GM19351 (cell line): ENCODE results near the gene VCL.
"Not testable (repeated sequence)": the region's sequence is repeated elsewhere in the genome, so short reads cannot be mapped to it uniquely, and the experiment has no call there.

Experiments
- ATAC-seq: cut with Tn5 transposase; IDR thresholded peaks from one replicate; pipeline ENCODE4 v1.9.1; 2021; ENCODE audit warnings: mild to moderate bottlenecking, moderate library complexity; ENCODE audit not compliant: unreplicated experiment

The VCL gene

DNA sequence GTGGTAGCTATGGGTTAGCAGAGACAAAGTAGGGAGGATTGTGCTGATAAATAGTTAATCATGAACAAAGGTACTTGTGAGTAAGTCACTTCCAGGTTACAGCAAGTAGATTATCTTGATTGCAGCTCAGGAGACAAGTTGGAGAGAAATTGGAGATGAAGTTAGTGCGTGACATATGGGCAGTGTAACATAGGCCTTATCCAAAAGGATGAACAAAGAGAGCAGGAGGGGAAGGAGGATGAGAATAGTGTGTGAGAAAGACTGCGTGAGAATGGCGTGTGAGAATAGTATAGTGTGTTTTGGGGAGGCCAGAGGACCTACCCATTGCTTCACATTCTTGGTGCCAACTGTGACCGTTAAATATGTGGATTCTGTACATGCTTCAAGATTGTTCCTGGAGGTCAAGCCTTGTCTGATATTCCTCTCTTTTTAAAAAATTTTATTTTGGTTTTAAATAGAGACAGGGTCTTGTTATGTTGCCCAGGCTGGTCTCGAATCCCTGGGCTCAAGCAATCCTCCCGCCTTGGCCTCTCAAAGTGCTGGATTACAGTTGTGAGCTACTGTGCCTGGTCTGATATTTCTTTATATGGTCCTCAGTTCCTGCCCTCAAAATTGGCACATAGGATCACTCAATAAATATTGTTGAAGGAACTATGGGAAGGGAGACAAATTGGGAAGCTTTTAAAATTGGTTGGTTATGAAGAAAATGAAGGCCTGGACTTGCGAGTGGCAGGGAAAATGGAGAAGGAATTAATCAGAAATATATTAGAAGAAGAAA is 3.2 kb downstream of the VCL start:
- ATAC-seq, result no peak

DNA sequence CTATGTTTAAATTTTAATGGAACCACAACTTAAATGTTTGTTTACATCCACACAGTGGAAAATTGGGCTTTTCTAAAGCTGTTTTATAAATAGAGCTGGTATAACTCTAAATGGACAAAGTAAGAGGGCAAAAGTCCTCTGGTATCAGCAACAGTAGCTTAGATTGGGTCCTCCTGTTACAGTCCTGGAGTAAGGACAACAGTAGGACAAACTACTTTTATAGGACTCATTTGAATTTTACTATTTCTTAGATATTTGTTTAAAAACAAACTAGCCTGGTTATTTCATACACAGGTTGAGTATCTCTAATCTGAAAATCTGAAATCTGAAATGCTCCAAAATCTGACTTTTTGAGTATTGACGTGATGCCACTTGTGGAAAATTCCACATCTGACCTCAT is 8.4 kb downstream of the VCL start:
- no peak for ATAC-seq

DNA sequence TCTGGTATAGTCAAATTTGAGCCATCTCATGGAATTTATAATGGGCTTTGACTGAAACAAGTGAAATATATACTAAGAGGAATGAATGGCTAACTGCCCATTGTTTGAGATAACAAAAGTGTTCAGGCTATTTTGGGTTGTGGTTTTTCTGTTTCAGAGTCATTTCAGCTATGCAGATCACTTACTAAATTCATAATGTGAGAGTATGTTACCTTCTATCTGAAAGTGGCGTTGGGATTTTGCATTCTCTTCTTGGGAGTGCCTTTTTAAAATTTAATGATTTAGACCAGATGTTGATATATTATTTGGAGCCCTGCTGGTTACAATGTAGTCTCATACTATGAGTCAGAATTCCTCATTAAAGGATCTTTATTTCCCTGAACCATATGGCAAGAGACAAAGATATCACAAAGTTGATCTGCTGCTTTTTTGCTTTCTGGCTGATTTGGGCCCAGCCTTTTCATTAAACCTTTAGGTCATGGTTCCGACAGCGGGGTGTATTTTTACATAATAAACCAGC is 10.4 kb downstream of the VCL start:
- peak; percentile 77 for ATAC-seq

DNA sequence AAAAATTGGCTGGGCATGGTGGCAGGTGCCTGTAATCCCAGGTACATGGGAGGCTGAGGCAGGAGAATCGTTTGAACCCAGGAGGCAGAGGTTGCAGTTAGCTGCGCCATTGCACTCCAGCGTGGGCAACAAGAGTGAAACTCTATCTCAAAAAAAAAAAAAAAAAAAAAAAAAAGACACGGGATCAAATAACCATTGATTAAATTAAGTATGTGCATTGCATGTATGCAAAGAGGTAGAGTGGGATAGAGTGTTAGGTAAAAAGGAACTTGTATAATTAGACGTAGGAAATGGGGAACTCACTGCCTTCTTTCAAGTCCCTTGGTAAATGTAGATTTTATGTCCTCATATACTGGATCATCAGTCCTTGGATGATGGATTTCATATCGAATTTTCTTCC is 13.1 kb downstream of the VCL start:
- no peak for ATAC-seq

DNA sequence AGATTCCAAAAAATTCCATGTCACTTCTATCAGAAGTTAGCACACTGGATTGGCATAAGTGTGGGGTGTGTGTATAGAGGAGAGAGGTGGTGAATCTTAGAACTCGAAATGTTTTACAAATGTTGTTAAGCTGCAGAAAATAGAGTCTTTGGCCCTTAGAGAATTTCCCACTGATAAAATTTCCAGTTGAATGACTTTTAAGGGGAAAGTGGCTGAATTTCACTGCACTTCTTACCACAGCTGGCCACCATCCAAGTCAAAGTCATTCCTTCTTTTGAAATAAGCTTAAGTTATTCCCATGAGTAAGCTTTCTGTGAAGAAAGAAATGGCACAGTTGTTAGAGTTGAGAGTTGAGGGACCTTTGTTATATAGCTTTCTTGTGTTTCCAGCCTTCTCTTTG is 13.9 kb downstream of the VCL start:
- no peak for ATAC-seq

DNA sequence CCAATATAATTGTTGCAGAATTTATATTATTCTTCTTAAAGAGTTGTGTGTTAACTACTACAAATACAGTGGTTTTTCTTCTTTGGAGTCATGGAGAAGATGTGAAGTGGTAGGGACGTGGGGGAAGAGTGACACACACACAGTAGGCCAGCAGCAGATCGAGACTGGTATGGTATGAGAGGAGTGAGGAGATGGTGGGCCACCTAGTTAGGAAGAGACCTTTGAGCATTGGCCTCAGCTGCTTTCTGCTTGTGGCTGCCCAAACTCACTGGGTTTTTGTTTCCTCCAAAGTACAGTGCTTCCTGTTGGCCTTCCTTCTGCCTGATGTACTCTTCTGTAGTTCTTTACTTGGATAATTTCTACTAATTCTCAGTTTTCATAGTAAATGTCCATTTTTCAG is 14.6 kb downstream of the VCL start:
- no peak for ATAC-seq

DNA sequence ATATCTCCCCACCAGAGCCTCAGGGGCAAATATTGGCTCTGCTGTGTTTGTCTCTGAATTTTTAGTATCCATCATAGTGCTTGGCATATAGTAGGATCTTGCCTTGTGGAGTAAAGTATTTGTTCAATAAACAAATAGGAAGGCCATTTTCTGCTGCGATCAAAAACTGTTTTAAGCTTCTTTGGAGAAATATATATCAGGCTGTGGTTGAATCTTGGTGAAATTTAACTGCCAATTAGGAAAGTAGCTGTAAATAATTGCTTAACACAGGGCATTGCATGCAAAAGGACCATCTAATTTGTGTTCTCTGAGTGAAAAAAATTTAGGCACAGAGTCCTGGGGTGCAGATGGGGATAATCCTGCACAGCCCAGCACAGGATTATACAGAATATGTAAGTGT is 15.1 kb downstream of the VCL start:
- no peak for ATAC-seq

DNA sequence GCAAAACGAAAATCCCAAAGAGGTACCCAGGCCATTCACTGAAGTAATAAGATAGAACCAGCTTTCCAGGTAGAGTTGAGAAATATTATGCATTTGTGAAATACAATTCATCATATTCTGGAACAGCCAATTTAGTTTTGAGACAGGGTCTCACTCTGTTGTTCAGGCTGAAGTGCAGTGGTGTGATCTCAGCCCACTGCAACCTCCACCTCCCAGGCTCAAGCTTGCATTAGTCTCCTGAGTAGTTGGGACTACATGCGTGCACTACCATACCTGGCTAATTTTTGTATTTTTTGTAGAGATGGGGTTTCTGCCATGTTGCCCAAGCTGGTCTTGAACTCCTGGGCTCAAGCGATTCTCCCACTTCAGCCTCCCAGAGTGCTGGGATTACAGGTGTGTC is 16.7 kb downstream of the VCL start:
- not testable (repeated sequence) for ATAC-seq

DNA sequence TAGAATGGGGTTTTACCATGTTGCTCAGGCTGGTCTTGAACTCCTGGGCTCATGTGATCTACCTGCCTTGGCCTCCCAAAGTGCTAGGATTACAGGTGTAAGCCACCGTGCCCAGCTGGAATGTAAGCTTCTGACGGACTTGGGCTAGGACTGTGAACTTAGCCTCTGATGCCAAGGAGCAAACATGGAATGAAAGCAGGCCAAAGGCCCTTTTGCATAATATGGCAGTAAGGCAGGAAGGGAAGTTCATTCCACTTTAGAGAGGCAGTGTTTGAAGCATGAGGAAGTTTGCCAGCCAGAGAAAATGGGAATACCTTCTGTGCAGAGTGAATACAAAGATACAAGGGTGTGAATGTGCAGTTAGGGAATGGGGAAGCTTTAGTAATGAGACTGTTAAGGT is 20.3 kb downstream of the VCL start:
- no peak for ATAC-seq

DNA sequence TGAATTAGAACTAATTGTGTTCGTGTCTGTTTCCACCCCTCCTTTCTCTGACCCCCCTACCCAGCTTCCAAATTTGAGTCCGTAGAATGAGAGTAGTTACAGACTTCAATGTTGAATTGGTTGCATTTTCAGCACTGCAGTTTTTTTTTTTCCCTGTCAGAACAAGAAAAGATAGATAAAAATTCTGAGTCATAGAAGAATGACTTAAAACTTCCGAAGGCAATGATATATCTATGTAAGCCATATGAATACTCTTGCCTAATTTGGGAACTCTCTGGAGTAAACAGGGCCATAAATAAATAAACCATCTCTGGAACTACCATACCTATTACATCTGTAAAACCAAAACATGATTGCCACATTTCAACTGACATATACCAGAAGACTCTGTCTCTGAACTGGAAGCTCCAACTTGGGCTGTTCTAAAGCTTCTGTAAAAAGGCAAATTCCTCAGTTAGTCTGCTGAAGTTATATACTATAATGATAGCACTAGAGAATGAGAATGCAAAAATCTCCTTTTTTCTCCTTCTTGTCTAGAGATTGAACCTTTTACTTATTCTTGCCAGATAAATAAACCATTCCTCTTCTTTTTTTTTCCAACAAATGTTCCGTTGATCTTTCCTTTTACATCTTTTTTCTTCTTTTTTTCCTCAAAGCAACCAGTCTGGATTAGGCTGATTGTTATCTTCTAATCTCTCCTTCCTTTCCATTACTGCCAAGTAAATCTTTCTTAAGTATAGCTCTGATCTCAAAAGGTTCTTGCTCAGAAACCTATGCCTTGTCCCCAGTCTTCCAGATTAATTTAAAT is 23.5 kb downstream of the VCL start:
- ATAC-seq, result no peak

DNA sequence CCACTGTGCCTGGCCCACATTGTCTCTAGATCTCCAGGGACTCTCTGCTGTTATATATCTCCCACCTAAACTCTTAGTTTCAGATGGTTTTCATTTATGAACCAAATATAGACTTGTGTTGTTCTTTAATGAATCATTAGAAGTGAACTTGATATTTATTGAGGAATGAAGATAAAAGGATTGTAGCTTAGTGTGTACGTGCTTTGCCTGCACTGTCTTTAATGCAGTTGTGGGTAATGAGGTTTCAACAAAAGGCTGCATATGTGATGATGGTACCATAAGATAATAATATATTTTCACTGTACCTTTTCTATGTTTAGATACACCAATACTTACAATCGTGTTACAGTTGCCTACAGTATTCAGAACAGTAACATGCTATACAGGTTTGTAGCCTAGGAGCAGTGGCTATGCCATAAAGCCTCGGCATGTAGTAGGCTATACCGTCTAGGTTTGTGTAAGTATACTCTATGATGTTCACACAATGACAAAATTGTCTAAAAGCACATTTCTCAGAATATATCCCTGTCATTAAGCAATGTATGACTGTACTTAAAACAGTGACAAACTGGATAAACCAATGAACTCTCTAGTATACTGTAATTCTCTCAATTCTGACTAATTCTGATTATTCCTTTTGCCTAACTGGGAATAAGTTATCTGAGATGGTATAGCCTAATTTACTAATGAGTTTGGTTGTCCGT is 25.2 kb downstream of the VCL start:
- ATAC-seq, result no peak

DNA sequence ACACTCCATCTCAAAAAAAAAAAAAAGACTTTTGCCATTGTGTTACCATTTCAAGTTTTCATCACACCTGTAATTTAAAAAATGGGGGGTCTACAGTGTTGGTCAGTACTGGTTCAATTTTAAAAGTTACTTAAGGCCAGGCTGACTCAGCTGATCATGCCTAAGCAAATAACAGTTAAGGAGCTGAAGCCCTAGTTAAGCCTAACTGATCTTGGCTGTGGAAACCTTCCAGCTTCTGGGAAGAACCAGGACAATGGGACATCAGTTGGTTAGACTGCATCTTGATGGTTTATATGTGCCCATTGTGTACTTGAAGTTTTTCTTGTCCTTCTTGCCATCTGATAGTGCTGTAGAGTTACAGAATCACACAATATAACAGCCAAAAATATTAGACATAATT is 26.7 kb downstream of the VCL start:
- no peak for ATAC-seq

DNA sequence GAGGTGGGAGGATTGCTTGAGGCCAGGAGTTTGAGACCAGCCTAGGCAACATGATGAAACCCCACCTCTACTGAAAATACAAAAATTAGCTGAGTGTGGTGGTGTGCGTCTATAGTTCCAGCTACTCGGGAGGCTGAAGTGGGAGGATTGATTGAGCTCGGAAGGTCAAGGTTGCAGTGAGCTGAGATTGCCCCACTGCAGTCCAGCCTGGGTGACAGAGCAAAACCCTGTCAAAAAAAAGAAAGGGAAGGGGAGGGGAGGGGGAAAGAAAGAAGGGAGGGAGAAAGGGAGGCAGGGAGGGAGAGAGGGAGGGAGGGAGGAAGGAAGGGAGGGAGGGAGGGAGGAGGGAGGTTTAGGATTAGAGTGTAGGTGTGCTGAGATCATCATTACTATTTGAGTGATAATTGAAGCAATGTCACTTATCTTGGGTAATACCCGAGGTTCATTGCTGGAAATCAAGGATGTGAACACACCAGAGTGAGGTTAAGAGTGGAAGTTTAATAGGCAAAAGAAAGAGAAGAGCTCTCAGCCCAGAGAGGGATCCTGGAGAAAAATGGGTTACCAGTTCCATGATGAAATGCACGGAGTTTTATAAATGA is 27.6 kb downstream of the VCL start:
- no peak for ATAC-seq

DNA sequence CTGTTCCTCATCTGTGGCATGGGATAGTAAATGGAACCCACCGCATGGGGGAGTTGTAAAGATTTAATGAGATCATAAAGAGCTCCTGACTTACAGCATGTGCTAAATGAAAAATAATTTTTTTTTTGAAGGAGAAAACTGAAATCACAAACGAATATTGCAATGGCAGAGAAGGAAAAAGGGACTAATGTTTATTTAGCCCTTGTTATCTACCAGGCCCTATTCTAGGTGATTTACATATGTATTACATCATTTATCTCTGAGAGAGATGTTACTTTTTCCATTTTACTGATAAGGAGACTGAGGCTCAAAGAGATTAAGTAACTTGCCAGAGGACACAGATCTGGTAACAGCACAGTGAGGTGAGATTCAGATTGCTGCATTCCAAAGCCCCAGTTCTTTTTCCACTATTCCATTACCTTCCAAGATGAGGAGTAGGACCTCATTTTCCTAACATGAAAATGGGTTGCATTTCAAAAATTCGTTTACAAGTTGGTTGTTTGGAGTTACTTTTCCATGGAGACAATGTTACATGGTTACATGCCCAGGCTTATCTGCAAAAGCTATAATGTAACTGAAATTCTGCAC is 28.6 kb downstream of the VCL start:
- no peak for ATAC-seq

DNA sequence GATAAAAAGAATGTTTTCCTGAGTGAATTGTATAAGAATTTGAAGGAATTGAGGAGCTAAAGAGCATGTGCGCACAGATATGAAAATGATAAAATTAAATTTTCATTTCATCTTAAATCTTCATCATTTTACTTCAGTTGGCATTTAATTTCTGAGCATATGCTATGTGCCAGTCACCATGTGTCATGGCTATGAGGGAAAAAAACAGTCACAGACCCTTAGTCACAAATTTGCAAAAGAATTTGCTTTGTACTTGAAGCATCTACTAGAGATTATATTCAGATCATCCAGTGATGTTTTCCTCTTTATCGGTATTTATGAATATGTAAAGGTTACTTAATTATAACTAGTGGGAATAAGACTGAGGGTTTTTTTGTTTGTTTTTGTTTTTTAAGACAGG is 29.8 kb downstream of the VCL start:
- no peak for ATAC-seq

DNA sequence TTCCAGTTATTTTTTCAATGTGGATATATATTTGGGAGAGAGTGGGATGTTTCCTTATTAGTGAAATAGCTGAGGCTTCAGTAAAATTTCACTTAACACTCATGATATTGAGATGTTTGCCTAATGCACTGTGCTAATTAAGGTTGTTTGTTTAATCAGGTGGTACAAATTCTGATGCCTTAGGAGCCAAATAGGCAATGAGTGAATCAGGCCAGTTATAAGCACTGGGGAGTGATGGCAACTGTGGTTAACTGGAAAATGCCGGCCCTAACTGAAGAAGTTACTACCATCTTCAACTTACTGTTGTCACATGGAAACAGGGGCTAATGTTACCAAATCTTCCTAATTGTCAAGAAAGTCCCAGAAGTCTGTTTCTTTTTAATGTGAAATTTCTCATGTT is 32.0 kb downstream of the VCL start:
- no peak for ATAC-seq

DNA sequence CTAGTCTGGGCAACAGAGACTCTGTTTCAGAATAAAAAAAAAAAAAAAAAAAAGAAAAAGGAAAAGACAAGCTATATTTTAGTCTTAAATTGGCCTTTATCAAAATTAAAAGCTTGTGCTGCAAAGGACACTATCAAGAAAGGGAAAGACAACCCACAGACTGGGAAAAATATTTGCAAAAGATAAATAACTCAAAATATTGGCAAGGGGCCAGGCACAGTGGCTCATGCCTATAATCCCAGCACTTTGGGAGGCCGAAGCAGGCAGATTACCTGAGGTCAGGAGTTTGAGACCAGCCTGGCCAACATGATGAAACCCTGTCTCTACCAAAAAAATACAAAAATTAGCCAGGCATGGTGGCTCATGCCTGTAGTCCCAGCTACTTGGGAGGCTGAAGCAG is 34.3 kb downstream of the VCL start:
- not testable (repeated sequence) for ATAC-seq

DNA sequence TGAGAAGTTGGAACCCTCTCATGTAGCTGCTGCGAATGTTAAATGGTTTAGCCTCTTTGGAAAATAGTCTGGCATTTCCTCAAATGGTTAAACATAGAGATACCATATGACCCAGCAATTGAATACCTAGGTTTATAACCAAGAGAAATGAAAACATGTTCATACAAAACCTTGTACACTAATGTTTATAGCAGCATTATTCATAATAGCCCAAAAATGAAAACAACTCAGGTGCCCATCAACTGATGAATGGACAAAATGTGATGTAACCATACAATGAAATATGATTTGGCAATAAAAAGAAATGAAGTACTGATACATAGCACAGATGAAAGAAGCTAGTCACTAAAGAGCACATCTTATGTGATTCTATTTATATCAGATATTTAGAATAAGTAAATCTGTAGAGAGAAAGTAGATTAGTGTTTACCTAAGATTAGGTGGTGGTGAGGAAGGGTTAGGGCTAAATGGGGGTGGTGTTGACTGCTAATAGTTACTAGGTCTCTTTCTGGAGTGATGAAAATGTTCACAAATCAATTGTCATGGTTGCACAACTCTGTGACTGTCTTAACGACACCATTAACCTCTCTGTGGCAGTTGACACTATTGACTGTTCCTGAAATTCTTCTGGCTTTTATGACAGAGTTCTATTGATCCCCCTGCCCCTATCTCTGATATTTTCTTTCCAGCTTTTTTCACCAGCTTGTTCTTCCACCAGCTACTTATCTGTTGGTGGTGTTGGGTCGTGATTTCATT is 35.2 kb downstream of the VCL start:
- no peak for ATAC-seq

DNA sequence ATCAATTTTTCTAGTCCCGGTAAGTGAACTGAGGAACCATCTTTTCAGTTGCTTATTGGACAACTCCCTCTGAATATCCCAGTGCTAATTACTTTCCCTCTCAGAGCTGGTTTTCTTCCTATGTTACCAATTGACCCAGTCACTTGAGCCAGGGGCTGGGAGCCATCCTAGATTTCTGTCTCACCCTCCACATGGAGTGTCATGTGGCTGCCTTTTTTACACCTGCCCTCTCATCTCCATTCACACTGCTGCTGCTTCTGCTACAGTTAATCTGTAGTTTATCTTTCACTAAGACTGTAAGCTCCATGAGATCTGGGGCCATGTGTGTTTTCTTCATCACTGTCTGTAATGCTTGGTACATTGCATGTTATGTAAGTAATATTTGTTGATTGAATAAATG is 35.8 kb downstream of the VCL start:
- ATAC-seq, result no peak

DNA sequence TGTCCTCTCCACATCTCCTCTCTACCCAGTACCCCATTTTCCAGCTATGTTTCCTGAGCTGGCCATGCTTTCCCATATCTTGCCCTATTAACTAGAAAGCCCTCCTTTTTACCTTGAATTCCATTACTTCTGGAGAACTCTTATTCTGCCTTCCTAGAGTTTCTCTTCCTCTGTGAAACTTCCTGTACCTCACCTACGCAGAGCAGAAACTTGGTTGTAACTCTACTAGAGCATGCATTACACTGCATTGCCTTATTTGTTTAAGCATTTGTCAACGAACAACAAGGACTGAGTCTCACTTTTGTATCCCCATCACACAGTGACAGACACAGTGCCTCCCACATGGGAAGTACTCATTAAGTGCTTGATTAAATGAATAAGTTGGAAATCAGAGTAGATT is 36.4 kb downstream of the VCL start:
- peak; percentile 60 for ATAC-seq
